NK-92 treated with Interleukin-12 subunit alpha and Interleukin-12 subunit beta, amount 100 ng/mL, for 24 hours (cell line): ENCODE data around the gene SRP68.
"Not testable (repeated sequence)": the region's sequence is repeated elsewhere in the genome, so short reads cannot be mapped to it uniquely, and the experiment has no call there.

Source experiments
- DNase-seq: peaks from one replicate; lab custom pipeline; 2025; lab: John Stamatoyannopoulos, UW

Gene SRP68

GRCh38 chr17:76076765-76077583 is 4.7 kb upstream of the SRP68 start:
- DNase-seq, result no peak

GRCh38 chr17:76076146-76076764 is 3.9 kb upstream of the SRP68 start:
- no peak for DNase-seq

GRCh38 chr17:76075364-76076145 is 3.2 kb upstream of the SRP68 start:
- DNase-seq, result no peak

GRCh38 chr17:76074390-76075363 is 2.4 kb upstream of the SRP68 start, which contains the start of gene GALR2:
TSS of gene GALR2 (plus strand) at chr17:76074781. CDS start at chr17:76074884, 103 bp downstream.
- DNase-seq, result no peak

GRCh38 chr17:76071531-76072147 is 678 bp downstream of the SRP68 start:
- DNase-seq, result no peak

GRCh38 chr17:76065775-76066174 is 6.5 kb downstream of the SRP68 start:
- no peak for DNase-seq

- DNase-seq, result no peak
Observed at GRCh38 chr17:76063875-76064546, 8.3 kb downstream of the SRP68 start.

- DNase-seq, result not testable (repeated sequence)
Observed at GRCh38 chr17:76058264-76058663, 14.1 kb downstream of the SRP68 start.

- no peak for DNase-seq
Observed at GRCh38 chr17:76056882-76057281, 15.4 kb downstream of the SRP68 start.

- no peak for DNase-seq
Observed at GRCh38 chr17:76054112-76054476, 18.2 kb downstream of the SRP68 start.

- no peak for DNase-seq
Observed at GRCh38 chr17:76053246-76054111, 18.8 kb downstream of the SRP68 start.

GRCh38 chr17:76051561-76051960 is 20.8 kb downstream of the SRP68 start:
- no peak for DNase-seq

GRCh38 chr17:76050538-76051467 is 21.5 kb downstream of the SRP68 start:
- no peak for DNase-seq

- DNase-seq, result no peak
Observed at GRCh38 chr17:76049836-76050537, 22.3 kb downstream of the SRP68 start.

- DNase-seq, result no peak
Observed at GRCh38 chr17:76049239-76049638, 23.1 kb downstream of the SRP68 start.

GRCh38 chr17:76048711-76049110 is 23.6 kb downstream of the SRP68 start:
- no peak for DNase-seq

GRCh38 chr17:76048025-76048605 is 24.2 kb downstream of the SRP68 start:
- DNase-seq, result no peak
